Aorta (tissue), 5 donors: ENCODE measurements around the gene TMEM167A. TPM values are rescaled to one million over a fixed set of nuclear protein-coding genes. Genes with fewer than 3 reads are reported as not detected.

Experiments used
- ATAC-seq: fragments of 200-7000 bp; cut with Tn5 transposase; one replicate; pipeline ENCODE4 v1.9.1; 2022; ENCODE audit warnings: moderate library complexity; ENCODE audit not compliant: low FRiP score
- DNase-seq, 2 donors: peaks; one replicate each; pipeline ENCODE4 v3.0.0-alpha.2; 2020
- H3K27ac ChIP-seq, 2 donors: one replicate each; pipeline ENCODE4 v1.5.1; 2013; ENCODE audit warnings: low read length in 2 of 2, mild to moderate bottlenecking in 2 of 2, moderate library complexity in 2 of 2, control low read depth in 1 of 2, inconsistent platforms in 1 of 2, low read depth in 1 of 2
- H3K27me3 ChIP-seq, 2 donors: one replicate each; pipeline ENCODE4 v1.6.1; 2013; ENCODE audit warnings: control low read depth in 1 of 2, low read length in 1 of 2, mild to moderate bottlenecking in 1 of 2, moderate library complexity in 1 of 2; ENCODE audit not compliant: insufficient read depth in 2 of 2, control insufficient read depth in 1 of 2
- H3K36me3 ChIP-seq, 2 donors: one replicate each; pipeline ENCODE4 v1.6.1; 2013; ENCODE audit warnings: control low read depth in 1 of 2, low read length in 1 of 2, mild to moderate bottlenecking in 1 of 2; ENCODE audit not compliant: insufficient read depth in 2 of 2, control insufficient read depth in 1 of 2
- H3K4me1 ChIP-seq, 2 donors: one replicate each; pipeline ENCODE4 v1.6.1; 2013; ENCODE audit warnings: low read length in 2 of 2, control low read depth in 1 of 2, mild to moderate bottlenecking in 1 of 2, moderate library complexity in 1 of 2; ENCODE audit not compliant: insufficient read depth in 2 of 2, control insufficient read depth in 1 of 2
- H3K4me3 ChIP-seq, 2 donors: one replicate each; pipeline ENCODE4 v1.5.1; 2013; ENCODE audit warnings: low read length in 2 of 2, control low read depth in 1 of 2, mild to moderate bottlenecking in 1 of 2
- H3K9me3 ChIP-seq: one replicate; pipeline ENCODE4 v1.6.1; 2013; ENCODE audit warnings: mild to moderate bottlenecking, low read length; ENCODE audit not compliant: control insufficient read depth
- WGBS, 2 donors: extraction: QIAGEN DNeasy Blood & Tissue Kit; methylation state at CpG; one replicate each; pipeline ENCODE4 v1.1.7; 2013; 5-methylcytosine and 5-hydroxymethylcytosine counted together
- intact Hi-C, 2 donors: fragments of 100-400 bp; cut with DNase I; formaldehyde crosslinking; loops; one replicate each; pipeline versions ENCODE4 v1.14.2 to v1.15.0; 2022
- polyA plus RNA-seq, 2 donors: library from polyadenylated mRNA; stranded (reverse); fragments of 200-250 nt; gene quantifications; one replicate each; pipeline ENCODE4 v1.2.3, GENCODE V29; 2013
- total RNA-seq, 2 donors: library from RNA; stranded (reverse); fragmentation: NEBNext Ultra II Directional; extraction: Animal tissue kit (Norgen Biotek cat#: 25700); gene quantifications; one replicate each; pipeline ENCODE4 v1.2.1, GENCODE V29; 2021
- donor health status: healthy with polysubstance abuse.
- donor health status: Bipolar disorder and iron deficiency.
- donor health status: DM: no; HTN: no; CAD: no.
- donor health status: DM: no; HTN: no; CAD: no.
- donor health status: DM: yes; HTN: yes; CAD: no.

TMEM167A gene
- total and polyA plus RNA-seq, 4 donors: 53.5 to 80.9 (median 70.1) TPM

DNA sequence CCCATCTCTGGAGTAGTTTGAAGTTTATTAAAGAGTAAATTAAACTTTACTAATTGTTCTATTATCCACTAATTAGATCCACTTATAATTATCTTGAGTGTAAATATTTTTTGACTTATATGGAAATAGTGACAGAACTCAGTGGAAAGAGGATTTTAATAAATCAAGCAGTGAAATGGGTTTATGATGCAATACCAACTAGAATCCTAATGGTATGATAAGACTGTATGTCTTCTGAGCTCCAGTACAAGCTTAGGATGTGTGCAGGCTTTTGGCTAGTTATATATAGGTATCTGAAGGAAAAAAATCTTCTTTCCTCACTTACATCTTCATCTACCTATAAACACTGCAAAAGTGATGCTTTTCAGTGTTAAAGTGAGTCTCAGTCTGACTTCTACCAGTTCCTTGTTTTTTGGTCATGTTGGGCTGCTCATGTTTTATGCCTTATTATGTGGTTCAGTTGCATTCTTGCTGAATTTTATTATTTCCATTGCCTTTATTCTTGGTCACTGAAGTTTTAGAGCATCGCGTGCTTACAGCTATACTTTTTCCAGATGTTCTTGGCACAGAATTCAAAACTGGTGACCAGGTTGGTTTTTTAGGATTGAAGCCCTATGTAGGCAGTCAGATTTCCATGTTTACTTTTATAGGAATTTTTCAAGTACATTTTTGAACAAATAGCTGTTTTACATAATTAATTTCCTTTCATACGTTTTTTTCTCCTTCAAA, 30.7 kb upstream of the TMEM167A start:
- H3K4me3 ChIP-seq: no peak overlapping the region
- intact Hi-C loops: no loop called here
- DNase-seq (no peak), ATAC-seq (no peak)
- 95 to 97% methylated on average over 3 of the region's 3 CpGs for WGBS, 2 donors
- H3K27me3 ChIP-seq: no peaks in the 10 kb centered on the region
- H3K36me3 ChIP-seq: no peaks in the 10 kb centered on the region
- H3K27ac ChIP-seq: no peak overlapping the region
- no peaks in the 10 kb centered on the region for H3K9me3 ChIP-seq
- no peaks in the 10 kb centered on the region for H3K4me1 ChIP-seq

DNA sequence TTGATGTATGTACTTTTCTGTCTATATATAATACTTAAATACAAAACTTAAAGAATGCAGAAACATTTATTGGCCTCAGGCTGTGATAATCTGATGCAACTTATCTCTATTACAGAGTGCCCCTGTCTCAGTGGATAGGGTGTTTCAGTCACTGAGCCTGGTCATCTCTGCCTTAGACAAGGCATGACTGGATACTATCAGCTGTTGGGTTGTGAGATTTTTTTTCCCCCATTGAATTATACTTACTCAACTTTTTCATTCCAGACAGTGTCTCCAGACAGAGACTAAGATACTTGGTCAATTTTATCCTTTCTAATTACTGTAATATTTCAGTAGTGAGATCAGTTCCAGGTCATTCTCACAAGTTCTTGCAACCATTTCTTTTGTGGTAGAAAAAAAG, 26.8 kb upstream of the TMEM167A start:
- Histone ChIP-seq H3K27ac (no peak overlapping the region), H3K9me3 (no peaks in the 10 kb centered on the region), H3K36me3 (no peaks in the 10 kb centered on the region), H3K27me3 (no peaks in the 10 kb centered on the region), H3K4me1 (no peaks in the 10 kb centered on the region), H3K4me3 (no peak overlapping the region)
- ATAC-seq: no peak
- intact Hi-C loops: no loop called here
- DNase-seq: no peak

GRCh38 chr5:83102364-83102980, 25.3 kb upstream of the TMEM167A start:
- no peaks in the 10 kb centered on the region for H3K27me3 ChIP-seq
- H3K27ac ChIP-seq: no peak overlapping the region
- H3K4me3 ChIP-seq: no peak overlapping the region
- H3K9me3 ChIP-seq: no peaks in the 10 kb centered on the region
- intact Hi-C loops: no loop called here
- no peaks in the 10 kb centered on the region for H3K4me1 ChIP-seq
- H3K36me3 ChIP-seq: no peaks in the 10 kb centered on the region
- DNase-seq: no peak
- ATAC-seq: no peak

DNA sequence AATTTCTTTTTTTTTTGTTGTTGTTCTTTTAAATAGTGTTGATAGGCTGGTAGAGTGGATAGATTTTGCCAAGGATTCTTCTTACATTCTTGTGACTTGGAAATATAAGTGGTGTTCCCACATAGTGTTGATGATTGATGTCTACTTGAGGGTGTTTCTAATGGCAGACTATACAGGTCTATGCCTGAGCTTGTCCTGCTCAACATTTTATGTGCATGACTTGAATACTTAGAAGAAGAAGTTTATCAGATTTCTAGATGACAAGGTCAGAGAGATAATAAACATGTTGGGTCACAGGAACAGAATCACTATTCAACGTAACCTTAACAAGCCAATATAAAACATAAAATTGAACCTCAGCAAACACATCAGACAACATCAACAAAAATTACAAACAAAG, 24.3 kb upstream of the TMEM167A start:
- Histone ChIP-seq H3K27me3 (no peaks in the 10 kb centered on the region), H3K4me1 (no peaks in the 10 kb centered on the region), H3K4me3 (no peak overlapping the region), H3K27ac (no peak overlapping the region), H3K36me3 (no peaks in the 10 kb centered on the region), H3K9me3 (no peaks in the 10 kb centered on the region)
- intact Hi-C loops: no loop called here
- 95 to 97% methylated on average over 1 of the region's 1 CpG for WGBS, 2 donors
- ATAC-seq (no peak), DNase-seq (no peak)

DNA sequence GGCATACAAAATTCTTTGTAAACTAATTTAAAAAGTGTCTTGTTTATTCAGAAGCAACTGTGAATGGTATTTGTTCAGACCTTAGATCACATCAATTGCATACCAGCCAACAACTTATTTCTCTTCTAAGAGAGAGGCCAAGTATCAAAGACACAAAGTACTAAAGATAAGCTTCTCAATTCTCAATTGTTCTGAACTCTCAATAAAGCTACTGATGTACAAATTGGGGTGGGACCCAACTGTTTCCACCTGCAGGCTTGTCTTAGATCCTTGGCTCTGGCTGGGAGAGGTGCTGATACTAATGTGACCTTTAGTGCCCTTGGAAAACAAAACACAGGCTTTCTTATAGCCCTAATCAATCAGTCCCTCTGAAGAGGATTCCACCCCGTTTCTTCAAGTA, 22.3 kb upstream of the TMEM167A start:
- DNase-seq (no peak), ATAC-seq (no peak)
- H3K27me3 ChIP-seq: no peaks in the 10 kb centered on the region
- no peak overlapping the region for H3K4me3 ChIP-seq
- no peak overlapping the region for H3K27ac ChIP-seq
- 79 to 84% methylated on average over 1 of the region's 1 CpG for WGBS, 2 donors
- H3K4me1 ChIP-seq: no peaks in the 10 kb centered on the region
- intact Hi-C loops: no loop called here
- no peaks in the 10 kb centered on the region for H3K36me3 ChIP-seq
- no peaks in the 10 kb centered on the region for H3K9me3 ChIP-seq

- no peaks in the 10 kb centered on the region for H3K36me3 ChIP-seq
- ATAC-seq: no peak
- DNase-seq: no peak
- H3K4me3 ChIP-seq: no peak overlapping the region
- intact Hi-C loops: no loop called here
- H3K4me1 ChIP-seq: no peaks in the 10 kb centered on the region
- no peaks in the 10 kb centered on the region for H3K27me3 ChIP-seq
- H3K9me3 ChIP-seq: no peaks in the 10 kb centered on the region
- H3K27ac ChIP-seq: no peak overlapping the region
Observed at GRCh38 chr5:83099001-83099400, 21.8 kb upstream of the TMEM167A start.

DNA sequence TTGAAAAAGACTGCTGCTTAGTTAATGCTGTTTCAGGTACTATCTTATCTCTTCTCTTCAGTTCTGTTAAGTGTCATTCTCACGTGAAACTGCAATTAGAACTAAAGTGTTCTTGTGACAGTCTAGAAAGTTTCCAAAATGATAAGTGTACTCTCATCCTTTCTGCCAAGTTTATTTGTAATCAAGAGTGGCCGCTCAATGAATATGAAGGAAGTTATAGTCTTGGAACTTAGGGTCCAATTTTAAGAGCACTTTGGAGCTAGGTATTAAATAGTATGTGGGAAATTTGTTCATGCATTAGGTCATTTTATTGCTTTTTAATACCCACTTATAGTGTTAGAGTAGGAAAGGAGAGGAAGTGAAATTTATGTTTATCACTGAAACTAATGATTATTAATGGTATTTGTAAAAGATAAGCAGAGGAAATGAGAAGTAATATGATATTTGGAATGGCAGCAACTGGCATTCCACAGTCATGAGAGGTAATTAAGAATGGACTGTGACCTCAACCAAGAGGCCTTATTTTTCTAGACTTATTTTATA, 20.6 kb upstream of the TMEM167A start:
- Histone ChIP-seq H3K4me3 (no peak overlapping the region), H3K27ac (no peak overlapping the region), H3K9me3 (no peaks in the 10 kb centered on the region), H3K27me3 (no peaks in the 10 kb centered on the region), H3K36me3 (no peaks in the 10 kb centered on the region), H3K4me1 (no peaks in the 10 kb centered on the region)
- WGBS, 2 donors: 17 to 29% methylated on average over 2 of the region's 2 CpGs
- ATAC-seq: no peak
- intact Hi-C loops: no loop called here
- no peak for DNase-seq

GRCh38 chr5:83096660-83097339, 19.6 kb upstream of the TMEM167A start:
- 67% methylated on average over 2 of the region's 2 CpGs for WGBS, 2 donors
- H3K27me3 ChIP-seq: no peaks in the 10 kb centered on the region
- H3K9me3 ChIP-seq: no peaks in the 10 kb centered on the region
- ATAC-seq: no peak
- no peak overlapping the region for H3K4me3 ChIP-seq
- H3K4me1 ChIP-seq: no peaks in the 10 kb centered on the region
- H3K27ac ChIP-seq: no peak overlapping the region
- no peak for DNase-seq
- no peaks in the 10 kb centered on the region for H3K36me3 ChIP-seq
- intact Hi-C loops: no loop called here
